Right ventricle myocardium inferior (tissue), 1 donor: ENCODE data around the gene ZNF500. TPM values are rescaled to one million over a fixed set of nuclear protein-coding genes. Genes with fewer than 3 reads are reported as not detected.
A peak's percentile ranks its signal among the peaks of the same experiment; 100 is the strongest.

Experiments used
- ATAC-seq: fragments of 200-7000 bp; cut with Tn5 transposase; one replicate; pipeline ENCODE4 v1.9.1; 2020; ENCODE audit warnings: mild to moderate bottlenecking, moderate library complexity
- DNase-seq: peaks from one replicate; pipeline ENCODE4 v3.0.0; 2021; ENCODE audit errors: missing footprints
- intact Hi-C: fragments of 100-400 bp; cut with DNase I; formaldehyde crosslinking; loops from one replicate; pipeline ENCODE4 v1.11.0; 2022
- total RNA-seq: library from RNA; stranded (reverse); fragmentation: NEBNext Ultra II Directional; extraction: Animal tissue kit (Norgen Biotek cat#: 25700); gene quantifications from one replicate; pipeline ENCODE4 v1.2.1, GENCODE V29; 2021
- donor health status: DM: no; HTN: yes; CAD: no; lungs with severe emphysema.

ZNF500 gene
- total RNA-seq, 1 donor from 2014 or later: 6.5 TPM

- DNase-seq: no peak
- ATAC-seq: no peak
- intact Hi-C loops: loop anchor here (5.0 to 10.0 kb wide), 3 partner anchors 69 to 224 kb away; partner anchors contain the start of genes ROGDI and SEC14L5
Measured at GRCh38 chr16:4733211-4733742, 33.7 kb downstream of the ZNF500 start.

GRCh38 chr16:4729876-4730275, 37.1 kb downstream of the ZNF500 start:
- DNase-seq: no peak
- intact Hi-C loops: loop anchor here (5.0 to 10.0 kb wide), 3 partner anchors 72 to 227 kb away; partner anchors contain the start of genes ROGDI and SEC14L5
- no peak for ATAC-seq

GRCh38 chr16:4728676-4729075, 38.3 kb downstream of the ZNF500 start:
- no peak for DNase-seq
- intact Hi-C loops: no loop called here

DNA sequence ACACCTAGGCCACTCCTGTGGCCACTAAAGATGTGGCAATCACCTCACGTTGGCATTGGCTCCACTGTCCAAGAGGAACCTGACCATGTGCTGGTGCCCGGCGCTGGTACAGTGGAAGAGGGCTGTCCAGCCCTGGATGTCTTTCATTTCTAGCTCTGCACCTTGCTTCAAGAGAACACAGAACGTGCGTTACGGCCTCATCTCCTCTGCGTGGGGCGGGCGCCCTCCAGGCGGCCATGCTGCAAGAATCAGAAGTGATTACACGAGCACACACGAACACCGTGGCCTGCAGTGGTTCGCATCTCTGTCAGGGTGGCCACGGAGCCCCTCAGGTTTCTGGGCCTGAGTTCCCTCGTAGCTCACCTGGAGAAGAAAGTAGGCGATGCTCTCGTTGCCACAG, 40.3 kb downstream of the ZNF500 start:
- DNase-seq: no peak
- ATAC-seq: no peak
- intact Hi-C loops: no loop called here

More at GRCh38 chr16:4728676-4729075, 38.3 kb downstream of the ZNF500 start:
- no peak for ATAC-seq

DNA sequence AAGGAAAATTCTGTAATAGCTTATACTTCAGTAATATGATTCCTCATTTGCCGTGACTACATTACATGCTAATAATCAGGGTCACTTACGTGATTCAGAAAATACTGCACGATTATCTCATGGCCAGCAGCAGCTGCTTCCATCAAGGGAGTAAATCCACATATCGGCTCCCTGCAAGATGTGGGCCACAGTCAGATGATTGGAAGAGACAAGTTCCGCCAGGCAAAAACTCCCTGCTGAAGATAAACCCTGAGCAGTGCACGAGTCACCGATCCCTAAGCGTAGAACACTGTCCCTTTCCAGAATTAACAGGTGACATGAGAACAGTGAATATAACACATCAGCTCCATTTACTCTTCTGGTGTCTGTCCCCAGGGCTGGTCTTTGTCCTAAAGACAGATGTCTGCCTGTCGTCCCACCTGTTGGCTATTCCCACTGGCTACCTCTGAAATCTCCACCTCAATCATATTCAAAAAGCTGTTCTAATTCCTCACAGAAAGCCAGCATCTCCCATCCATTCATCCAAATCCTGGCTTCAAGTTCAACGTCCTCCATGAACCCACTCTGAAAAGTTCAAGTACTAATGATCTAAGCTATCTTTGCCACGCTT, 42.2 kb downstream of the ZNF500 start:
- intact Hi-C loops: no loop called here
- DNase-seq (no peak), ATAC-seq (no peak)

GRCh38 chr16:4723071-4723767, 43.7 kb downstream of the ZNF500 start:
- ATAC-seq: no peak
- intact Hi-C loops: no loop called here
- DNase-seq: no peak

DNA sequence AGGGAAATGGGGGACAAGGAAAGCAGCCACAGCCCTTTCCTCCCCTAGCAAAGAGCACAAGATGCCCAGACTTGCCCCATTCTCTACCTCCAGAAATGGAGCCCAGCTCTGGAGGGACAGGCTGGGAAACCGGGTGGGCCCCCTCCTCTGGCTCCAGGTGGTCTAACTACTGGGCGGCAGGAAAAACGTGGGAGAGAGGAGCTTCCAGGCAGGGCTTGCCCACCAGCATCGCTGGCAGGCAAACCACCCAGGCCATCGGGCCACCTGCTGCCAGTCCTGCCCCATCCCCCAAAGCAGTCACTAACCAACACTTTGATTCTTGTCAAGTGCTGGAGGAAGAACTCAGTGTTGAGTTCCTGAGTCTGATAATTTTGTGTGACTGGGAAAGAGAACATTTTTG, 48.5 kb downstream of the ZNF500 start:
- no peak for DNase-seq
- no peak for ATAC-seq
- intact Hi-C loops: no loop called here

DNA sequence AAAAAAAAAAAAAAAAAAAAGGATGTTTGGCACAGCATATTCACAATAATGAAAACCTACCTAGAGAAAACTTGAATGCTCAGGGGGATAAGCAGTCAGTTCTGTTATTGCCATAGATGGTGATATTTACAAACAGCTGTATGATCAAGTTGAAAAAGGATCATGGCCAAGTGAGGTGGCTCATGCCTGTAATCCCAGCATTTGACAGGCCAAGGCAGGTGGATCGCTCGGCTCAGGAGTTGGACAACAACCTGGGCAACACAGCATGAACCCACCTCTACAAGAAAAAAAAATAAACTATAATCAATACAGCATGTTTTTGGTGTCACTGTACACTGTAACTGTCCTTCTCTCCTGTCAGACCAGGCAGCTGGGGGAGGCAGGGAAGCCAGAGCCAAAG, 52.0 kb downstream of the ZNF500 start:
- DNase-seq (no peak), ATAC-seq (no peak)
- intact Hi-C loops: no loop called here

DNA sequence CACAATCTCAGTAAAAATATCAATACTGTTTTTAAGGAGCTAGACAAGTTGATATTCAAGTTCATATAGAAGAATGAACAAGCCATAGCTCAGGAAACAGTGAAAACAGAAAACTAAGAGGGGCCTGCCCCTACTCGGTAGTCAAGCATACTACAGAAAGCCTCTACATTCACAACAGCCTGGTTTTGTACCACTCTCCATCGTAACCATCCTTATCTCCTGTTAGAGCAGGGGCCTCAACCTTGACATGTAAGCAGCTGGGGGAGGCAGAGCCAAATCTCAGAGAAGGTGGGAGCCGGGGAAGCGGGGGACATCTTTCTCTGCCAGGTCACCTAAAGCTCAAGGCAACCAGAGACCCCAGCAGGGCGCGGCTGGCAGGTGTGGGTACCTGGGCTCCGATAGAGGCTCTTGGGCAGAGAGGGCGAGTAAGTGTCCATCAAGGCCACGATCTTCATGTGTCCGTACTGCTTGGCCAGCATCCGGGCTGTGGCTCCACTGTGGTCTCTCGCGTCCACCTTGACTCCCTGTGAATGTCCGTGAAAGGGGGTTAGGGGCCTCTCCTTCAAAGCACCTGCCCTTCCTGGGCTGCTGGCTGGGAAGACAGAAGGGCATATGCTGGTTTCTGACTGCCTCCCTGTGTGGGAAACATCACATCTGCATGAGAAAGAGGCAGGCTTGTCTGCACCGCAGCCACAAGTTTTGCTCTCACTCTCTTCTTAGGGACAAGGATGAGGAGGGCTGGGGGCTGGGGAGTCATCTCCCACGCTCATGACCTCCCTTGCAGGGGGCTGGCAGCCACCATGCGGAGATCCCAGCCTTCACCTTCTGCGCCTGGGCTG, 53.1 kb downstream of the ZNF500 start:
- DNase-seq (no peak), ATAC-seq (no peak)
- intact Hi-C loops: no loop called here

DNA sequence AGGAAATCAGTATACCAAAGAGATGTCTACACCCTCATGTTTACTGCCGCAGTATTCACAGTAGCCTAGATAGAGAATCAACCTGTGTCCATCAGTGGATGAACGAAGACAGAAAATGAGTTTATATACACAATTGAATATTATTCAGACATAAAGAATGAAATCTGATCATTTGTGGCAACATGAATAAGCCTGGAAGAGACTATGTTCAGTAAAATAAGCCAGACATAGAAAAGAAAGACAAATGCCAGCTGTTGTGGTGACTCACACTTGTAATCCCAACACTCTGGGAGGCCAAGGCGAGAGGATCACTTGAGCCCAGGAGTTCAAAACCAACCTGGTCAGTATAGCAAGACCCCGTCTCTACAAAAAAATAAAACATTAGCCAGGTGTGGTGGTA, 57.5 kb downstream of the ZNF500 start:
- ATAC-seq (no peak), DNase-seq (no peak)
- intact Hi-C loops: no loop called here

DNA sequence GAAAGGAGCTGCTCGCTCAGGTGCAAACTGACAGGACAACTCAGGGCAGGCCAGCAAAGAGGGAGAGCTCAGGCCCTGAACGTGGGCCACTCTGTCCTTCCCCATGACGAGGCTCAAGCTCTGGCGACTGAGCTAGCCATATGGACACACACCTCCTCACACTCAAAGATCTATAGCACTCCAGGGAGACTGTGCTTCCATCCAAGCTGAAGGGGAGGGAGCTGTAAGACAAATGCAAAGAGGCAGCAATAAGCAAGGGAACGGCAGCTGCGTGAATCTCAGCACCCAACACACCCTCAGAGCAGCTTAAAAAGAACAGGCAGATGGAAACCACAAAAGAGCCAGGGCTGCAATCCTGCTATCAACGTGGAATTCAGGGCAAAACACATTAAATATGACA, 60.1 kb downstream of the ZNF500 start:
- DNase-seq: no peak
- intact Hi-C loops: no loop called here

GRCh38 chr16:4704913-4705312, 62.0 kb downstream of the ZNF500 start:
- no peak for DNase-seq
- no peak for ATAC-seq
- intact Hi-C loops: no loop called here

More for the DNA sequence above, 60.1 kb downstream of the ZNF500 start:
- ATAC-seq: no peak

DNA sequence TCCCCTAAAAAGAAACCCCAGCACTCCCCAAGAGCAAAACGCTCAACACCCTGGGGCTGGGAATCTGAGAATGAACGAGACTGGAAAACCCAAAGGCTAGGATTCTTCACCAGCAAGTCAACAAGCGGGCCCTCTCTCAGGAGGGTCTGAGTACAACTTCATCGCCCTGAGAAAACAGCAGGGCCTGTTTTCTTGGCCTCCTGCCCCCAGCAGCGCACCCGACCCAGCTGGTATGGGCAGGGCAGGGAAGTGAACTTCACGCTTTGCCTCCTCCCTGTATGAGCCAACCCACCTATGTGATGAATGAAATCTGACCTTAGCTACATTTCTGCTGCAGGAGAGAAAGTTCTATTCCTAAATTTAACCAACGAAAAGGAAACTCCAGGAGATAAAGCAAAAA, 62.5 kb downstream of the ZNF500 start:
- intact Hi-C loops: no loop called here
- DNase-seq: no peak
- ATAC-seq: no peak

DNA sequence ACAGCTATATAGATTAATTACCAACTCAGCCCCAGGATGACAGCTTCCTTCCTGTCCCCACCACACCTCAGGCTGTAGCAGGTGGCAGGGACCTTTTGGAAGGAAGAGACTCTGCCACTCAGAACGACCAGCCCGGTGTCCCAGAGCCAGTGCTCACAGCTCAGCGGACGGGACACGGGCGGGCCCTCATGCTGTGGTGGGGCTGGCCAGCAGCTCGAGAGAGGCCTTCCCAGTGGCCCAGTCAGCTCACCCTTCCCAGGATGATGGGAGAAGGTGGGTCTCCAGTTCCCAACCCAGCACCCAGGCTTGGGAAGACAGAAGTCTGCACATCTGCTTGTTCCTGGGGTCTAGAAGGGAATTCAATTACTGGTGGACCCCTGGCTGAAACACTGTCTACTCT, 63.1 kb downstream of the ZNF500 start:
- DNase-seq (no peak), ATAC-seq (no peak)
- intact Hi-C loops: no loop called here

- no peak for ATAC-seq
Measured at GRCh38 chr16:4702466-4702808, 64.5 kb downstream of the ZNF500 start.

GRCh38 chr16:4701791-4702465, 65.0 kb downstream of the ZNF500 start:
- DNase-seq (no peak), ATAC-seq (no peak)
- intact Hi-C loops: no loop called here

More at GRCh38 chr16:4702466-4702808, 64.5 kb downstream of the ZNF500 start:
- DNase-seq: no peak
- intact Hi-C loops: no loop called here

GRCh38 chr16:4700997-4701743, 65.8 kb downstream of the ZNF500 start:
- DNase-seq: peak; percentile 79
- ATAC-seq: peak; percentile 74
- intact Hi-C loops: no loop called here

- no peak for ATAC-seq
- no peak for DNase-seq
- intact Hi-C loops: no loop called here
Measured at GRCh38 chr16:4700380-4700996, 66.5 kb downstream of the ZNF500 start.
